Spleen (tissue), 11 donors: ENCODE results near the gene XYLT1. TPM values are rescaled to one million over a fixed set of nuclear protein-coding genes. Genes with fewer than 3 reads are reported as not detected.

ENCODE experiments used
- DNase-seq: peaks from one replicate; pipeline ENCODE4 v3.0.0-alpha.2; 2020
- H3K27ac ChIP-seq, 8 donors: fragments of 200-600 bp; sonication (generic) in 7 of 8; 1 replicate in 4 of 8; 2 replicates in 4 of 8; pipeline versions ENCODE4 v1.5.0 to v1.8.0; 2016 to 2021; ENCODE audit warnings: inconsistent platforms in 4 of 8, mild to moderate bottlenecking in 4 of 8, moderate library complexity in 1 of 8
- H3K27me3 ChIP-seq, 7 donors: fragments of 200-600 bp; sonication (generic) in 6 of 7; replicated peaks in 1 of 7; 1 replicate in 4 of 7; 2 replicates in 3 of 7; pipeline versions ENCODE4 v1.5.0 to v1.8.0; 2016 to 2021; ENCODE audit warnings: inconsistent platforms in 3 of 7, mild to moderate bottlenecking in 1 of 7
- H3K36me3 ChIP-seq, 6 donors: fragments of 200-600 bp; sonication (generic) in 5 of 6; 1 replicate in 4 of 6; 2 replicates in 2 of 6; pipeline versions ENCODE4 v1.5.0 to v1.8.0; 2016 to 2021; ENCODE audit warnings: inconsistent platforms in 2 of 6
- H3K4me1 ChIP-seq, 6 donors: fragments of 200-600 bp; sonication (generic) in 5 of 6; 1 replicate in 3 of 6; 2 replicates in 3 of 6; pipeline versions ENCODE4 v1.5.0 to v1.8.0; 2016 to 2021; ENCODE audit warnings: inconsistent platforms in 3 of 6
- H3K4me3 ChIP-seq, 8 donors: fragments of 200-600 bp; sonication (generic) in 7 of 8; 1 replicate in 4 of 8; 2 replicates in 4 of 8; pipeline versions ENCODE4 v1.5.0 to v1.8.0; 2016 to 2021; ENCODE audit warnings: inconsistent platforms in 4 of 8, mild to moderate bottlenecking in 4 of 8, moderate library complexity in 2 of 8
- H3K9me3 ChIP-seq, 8 donors: fragments of 200-600 bp; sonication (generic) in 7 of 8; 1 replicate in 4 of 8; 2 replicates in 4 of 8; pipeline versions ENCODE4 v1.5.0 to v1.8.0; 2016 to 2021; ENCODE audit warnings: inconsistent platforms in 4 of 8
- CTCF ChIP-seq, 11 experiments: fragments of 200-600 bp in 7 of 11; fragments of 450-650 bp in 4 of 11; sonication (generic) in 4 of 11; IDR thresholded peaks in 8 of 11; conservative IDR thresholded peaks in 3 of 11; 1 replicate in 7 of 11; 2 replicates in 4 of 11; pipeline versions ENCODE4 v1.4.0 to v1.8.0; 2016 to 2021; ENCODE audit warnings: antibody characterized with exemption in 11 of 11, inconsistent platforms in 4 of 11, mild to moderate bottlenecking in 1 of 11
- POLR2A ChIP-seq, 3 donors: fragments of 450-650 bp; IDR thresholded peaks; one replicate each; pipeline ENCODE4 v1.5.1; 2017; ENCODE audit warnings: antibody characterized with exemption in 3 of 3, mild to moderate bottlenecking in 1 of 3
- POLR2AphosphoS5 ChIP-seq, 3 donors: sonication (generic); formaldehyde crosslinking; IDR thresholded peaks; one replicate each; pipeline ENCODE4 v1.5.1; 2017; ENCODE audit warnings: antibody characterized with exemption in 3 of 3
- WGBS, 5 donors: extraction: QIAGEN DNeasy Blood & Tissue Kit in 3 of 5; methylation state at CpG; one replicate each; pipeline versions ENCODE4 v1.1.5 to v1.1.7; 2013 to 2018; 5-methylcytosine and 5-hydroxymethylcytosine counted together
- intact Hi-C: fragments of 100-400 bp; cut with DNase I; formaldehyde crosslinking; loops from one replicate; pipeline ENCODE4 v1.15.0; 2023; ENCODE audit warnings: low total_unique reads
- polyA plus RNA-seq, 3 donors: library from polyadenylated mRNA; stranded (reverse); fragments of 200-250 nt; gene quantifications; one replicate each; pipeline ENCODE4 v1.2.1, GENCODE V29; 2013
- total RNA-seq, 7 donors: library from RNA; depleted of rRNA in 3 of 7; stranded (reverse); fragments of >200 nt in 3 of 7; fragmentation: NEBNext Ultra II Directional in 4 of 7; extraction: Animal tissue kit (Norgen Biotek cat#: 25700) in 4 of 7; gene quantifications; one replicate each; pipeline versions ENCODE4 v1.1.0 to v1.2.1, GENCODE V29; 2016 to 2021
- donor health status: healthy with polysubstance abuse.
- donor health status: DM: no; HTN: no; CAD: no; lungs with moderate emphysema.
- donor health status: DM: no; HTN: no; CAD: no.
- donor health status: Bipolar disorder and iron deficiency.
- donor health status: healthy.
- donor health status: DM: no; HTN: no; CAD: no.
- donor health status: DM: yes; HTN: yes; CAD: no.

The XYLT1 gene
- total and polyA plus RNA-seq, 10 donors: 2.1 to 40.7 (median 23.5) TPM

- Histone ChIP-seq H3K27me3 (peaks cover 0 to 20% (median 0%) of the 10 kb centered on the region in 7 donors), H3K27ac (no peak overlapping the region), H3K9me3 (peaks cover 0 to 3% (median 0%) of the 10 kb centered on the region in 8 donors), H3K36me3 (no peaks in the 10 kb centered on the region), H3K4me3 (no peak overlapping the region), H3K4me1 (peaks cover 4 to 32% (median 24%) of the 10 kb centered on the region in 6 donors)
- intact Hi-C loops: loop anchor here (10.0 kb wide), 1 partner anchor 272 kb away; no protein-coding TSS in a partner anchor
- WGBS, 5 donors: 28 to 37% (median 32%) methylated on average over 11 of the region's 11 CpGs
- peak; percentile 83 for DNase-seq
- TF ChIP-seq CTCF (IDR thresholded peaks at IDR 0.05 in 8 of 11, conservative IDR thresholded peaks at IDR 0.05 in 3 of 11): peak in 8 of 11 experiments; percentile 17 to 63 (median 50)
- TF ChIP-seq POLR2AphosphoS5 (IDR thresholded peaks at IDR 0.05): no peak
These were observed 5.9 kb upstream of the XYLT1 start for GRCh38 chr16:17476414-17477259.

GRCh38 chr16:17475104-17475503, 4.3 kb upstream of the XYLT1 start:
- peak; percentile 58 for DNase-seq
- Histone ChIP-seq H3K4me1 (peaks cover 7 to 43% (median 31%) of the 10 kb centered on the region in 6 donors), H3K4me3 (no peak overlapping the region), H3K9me3 (peaks cover 0 to 3% (median 0%) of the 10 kb centered on the region in 8 donors), H3K27ac (no peak overlapping the region), H3K36me3 (no peaks in the 10 kb centered on the region), H3K27me3 (peaks cover 0 to 19% (median 0%) of the 10 kb centered on the region in 7 donors)
- TF ChIP-seq POLR2A (IDR thresholded peaks at IDR 0.05): no peak
- intact Hi-C loops: loop anchor here (10.0 kb wide), 1 partner anchor 270 kb away; no protein-coding TSS in a partner anchor
- 57 to 80% (median 63%) methylated on average over 7 of the region's 7 CpGs for WGBS, 5 donors

- Histone ChIP-seq H3K36me3 (no peaks in the 10 kb centered on the region), H3K4me1 (peaks cover 7 to 48% (median 34%) of the 10 kb centered on the region in 6 donors), H3K4me3 (peak overlapping the region in 1 of 8 donors; percentile 19), H3K27ac (no peak overlapping the region), H3K27me3 (peaks cover 0 to 23% (median 0%) of the 10 kb centered on the region in 7 donors), H3K9me3 (peaks cover 0 to 2% (median 0%) of the 10 kb centered on the region in 8 donors)
- WGBS, 5 donors: 34 to 46% (median 39%) methylated on average over 13 of the region's 13 CpGs
- peak; percentile 74 for DNase-seq
- TF ChIP-seq POLR2AphosphoS5 (IDR thresholded peaks at IDR 0.05) (no peak), POLR2A (IDR thresholded peaks at IDR 0.05) (no peak), CTCF (IDR thresholded peaks at IDR 0.05 in 8 of 11, conservative IDR thresholded peaks at IDR 0.05 in 3 of 11) (no peak)
- intact Hi-C loops: loop anchor here (10.0 kb wide), 1 partner anchor 270 kb away; no protein-coding TSS in a partner anchor
These were observed 3.8 kb upstream of the XYLT1 start for GRCh38 chr16:17474572-17474971.

- DNase-seq: peak; percentile 55
- TF ChIP-seq CTCF (IDR thresholded peaks at IDR 0.05 in 8 of 11, conservative IDR thresholded peaks at IDR 0.05 in 3 of 11) (no peak), POLR2AphosphoS5 (IDR thresholded peaks at IDR 0.05) (no peak), POLR2A (IDR thresholded peaks at IDR 0.05) (no peak)
- H3K27ac ChIP-seq: no peak overlapping the region
- no peaks in the 10 kb centered on the region for H3K36me3 ChIP-seq
- peaks cover 0 to 25% (median 0%) of the 10 kb centered on the region in 7 donors for H3K27me3 ChIP-seq
- no peaks in the 10 kb centered on the region for H3K9me3 ChIP-seq
- 10 to 21% (median 17%) methylated on average over 4 of the region's 4 CpGs for WGBS, 5 donors
- peak overlapping the region in 1 of 8 donors; percentile 19 for H3K4me3 ChIP-seq
- intact Hi-C loops: loop anchor here (10.0 kb wide), 1 partner anchor 269 kb away; no protein-coding TSS in a partner anchor
- H3K4me1 ChIP-seq: peaks cover 12 to 53% (median 39%) of the 10 kb centered on the region in 6 donors
These were observed 3.3 kb upstream of the XYLT1 start for GRCh38 chr16:17474037-17474436.
